Measurements from ENCODE around the gene KRT1. TPM values are rescaled to one million over a fixed set of nuclear protein-coding genes. Genes with fewer than 3 reads are reported as not detected.

KRT1 gene
- total and polyA plus RNA-seq, 10 donors, result 0.05 to 2.4 (median 0.67) TPM; not detected in 4

- H3K4me3 ChIP-seq, result no peak overlapping the region
- no peaks in the 10 kb centered on the region for H3K4me1 ChIP-seq
- 65 to 73% (median 68%) methylated on average over 2 of the region's 2 CpGs for whole genome bisulfite sequencing, 5 donors
- intact Hi-C loops (cut with DNase I; ENCODE audit: low total_unique reads), result no loop called here
- H3K36me3 ChIP-seq, result no peaks in the 10 kb centered on the region
- no peaks in the 10 kb centered on the region for H3K9me3 ChIP-seq
- no peak overlapping the region for H3K27ac ChIP-seq
- TF ChIP-seq CTCF (IDR thresholded peaks at IDR 0.05 in 8 of 11, conservative IDR thresholded peaks at IDR 0.05 in 3 of 11) (no peak), POLR2AphosphoS5 (IDR thresholded peaks at IDR 0.05) (no peak), POLR2A (IDR thresholded peaks at IDR 0.05) (no peak)
- H3K27me3 ChIP-seq (replicated peaks in 1 of 7), result peaks cover 0 to 15% (median 0%) of the 10 kb centered on the region in 7 donors
- DNase-seq, result no peak
These were observed 46.2 kb upstream of the KRT1 start for GRCh38 chr12:52726451-52726850.

GRCh38 chr12:52724384-52724783 is 44.2 kb upstream of the KRT1 start:
- TF ChIP-seq POLR2AphosphoS5 (IDR thresholded peaks at IDR 0.05) (no peak), POLR2A (IDR thresholded peaks at IDR 0.05) (no peak), CTCF (IDR thresholded peaks at IDR 0.05 in 8 of 11, conservative IDR thresholded peaks at IDR 0.05 in 3 of 11) (no peak)
- no peaks in the 10 kb centered on the region for H3K4me1 ChIP-seq
- intact Hi-C loops (cut with DNase I; ENCODE audit: low total_unique reads), result no loop called here
- no peak overlapping the region for H3K4me3 ChIP-seq
- no peaks in the 10 kb centered on the region for H3K36me3 ChIP-seq
- H3K27me3 ChIP-seq (replicated peaks in 1 of 7), result peaks cover 0 to 15% (median 0%) of the 10 kb centered on the region in 7 donors
- WGBS, 5 donors, result 74 to 83% (median 81%) methylated on average over 3 of the region's 3 CpGs; no CpG with 5 or more reads in 1 of the 5 donors
- H3K27ac ChIP-seq, result no peak overlapping the region
- H3K9me3 ChIP-seq, result no peaks in the 10 kb centered on the region
- DNase-seq, result no peak

GRCh38 chr12:52722680-52723079 is 42.5 kb upstream of the KRT1 start:
- no peaks in the 10 kb centered on the region for H3K9me3 ChIP-seq
- H3K36me3 ChIP-seq, result no peaks in the 10 kb centered on the region
- no peak for TF ChIP-seq POLR2A (IDR thresholded peaks at IDR 0.05)
- no peak overlapping the region for H3K27ac ChIP-seq
- intact Hi-C loops (cut with DNase I; ENCODE audit: low total_unique reads), result no loop called here
- H3K4me1 ChIP-seq, result no peaks in the 10 kb centered on the region
- peaks cover 0 to 15% (median 0%) of the 10 kb centered on the region in 7 donors for H3K27me3 ChIP-seq (replicated peaks in 1 of 7)
- DNase-seq, result no peak
- WGBS, 5 donors, result 57 to 87% (median 70%) methylated on average over 2 of the region's 2 CpGs
- no peak overlapping the region for H3K4me3 ChIP-seq

GRCh38 chr12:52721838-52722470 is 41.7 kb upstream of the KRT1 start:
- 11 to 46% (median 31%) methylated on average over 3 of the region's 3 CpGs for WGBS, 5 donors
- no peaks in the 10 kb centered on the region for H3K36me3 ChIP-seq
- no peak overlapping the region for H3K27ac ChIP-seq
- peaks cover 0 to 17% (median 0%) of the 10 kb centered on the region in 7 donors for H3K27me3 ChIP-seq (replicated peaks in 1 of 7)
- intact Hi-C loops (cut with DNase I; ENCODE audit: low total_unique reads), result no loop called here
- TF ChIP-seq CTCF (IDR thresholded peaks at IDR 0.05 in 8 of 11, conservative IDR thresholded peaks at IDR 0.05 in 3 of 11), result no peak
- no peak for TF ChIP-seq POLR2A (IDR thresholded peaks at IDR 0.05)
- TF ChIP-seq POLR2AphosphoS5 (IDR thresholded peaks at IDR 0.05), result no peak
- no peaks in the 10 kb centered on the region for H3K9me3 ChIP-seq
- H3K4me1 ChIP-seq, result no peaks in the 10 kb centered on the region
- DNase-seq, result no peak
- H3K4me3 ChIP-seq, result no peak overlapping the region
